Neural progenitor cell (in vitro differentiated cells): Measurements from ENCODE around the gene NCBP3. TPM values are rescaled to one million over a fixed set of nuclear protein-coding genes. Genes with fewer than 3 reads are reported as not detected.

Source experiments
- DNase-seq: peaks from one replicate; pipeline ENCODE4 v3.0.0-alpha.2; 2016; ENCODE audit warnings: low spot score
- H2AFZ ChIP-seq: fragments of 200-600 bp; sonication (generic); replicated peaks from 2 replicates; pipeline ENCODE4 v1.6.1; 2016; ENCODE audit warnings: antibody characterized with exemption
- H3F3A ChIP-seq: fragments of 200-600 bp; sonication (generic); 2 replicates; pipeline ENCODE4 v1.6.1; 2016; ENCODE audit warnings: antibody characterized with exemption, low read depth
- H3K27ac ChIP-seq: fragments of 200-600 bp; sonication (generic); 2 replicates; pipeline ENCODE4 v1.5.1; 2016; ENCODE audit warnings: mild to moderate bottlenecking
- H3K27me3 ChIP-seq: fragments of 200-600 bp; sonication (generic); 2 replicates; pipeline ENCODE4 v1.6.1; 2016; ENCODE audit warnings: mild to moderate bottlenecking, moderate library complexity
- H3K36me3 ChIP-seq: fragments of 200-600 bp; sonication (generic); 2 replicates; pipeline ENCODE4 v1.5.1; 2016
- H3K4me1 ChIP-seq: fragments of 200-600 bp; sonication (generic); 2 replicates; pipeline ENCODE4 v1.6.1; 2016; ENCODE audit warnings: mixed run types
- H3K4me2 ChIP-seq: fragments of 200-600 bp; sonication (generic); 2 replicates; pipeline ENCODE4 v1.6.1; 2016
- H3K4me3 ChIP-seq: fragments of 200-600 bp; sonication (generic); 2 replicates; pipeline ENCODE4 v1.5.1; 2016
- H3K79me2 ChIP-seq: fragments of 200-600 bp; sonication (generic); 2 replicates; pipeline ENCODE4 v1.6.1; 2016; ENCODE audit warnings: low read depth
- H3K9ac ChIP-seq: fragments of 200-600 bp; sonication (generic); 2 replicates; pipeline ENCODE4 v1.6.1; 2016
- H3K9me3 ChIP-seq: fragments of 200-600 bp; sonication (generic); 2 replicates; pipeline ENCODE4 v1.5.1; 2016; ENCODE audit warnings: low read depth
- H4K20me1 ChIP-seq: fragments of 200-600 bp; sonication (generic); 2 replicates; pipeline ENCODE4 v1.6.1; 2016; ENCODE audit warnings: low read depth
- H3K27ac Mint-ChIP-seq: 3 replicates; pipeline ENCODE4 v1.8.0; 2021; ENCODE audit warnings: mixed read lengths
- H3K27me3 Mint-ChIP-seq: 2 replicates; pipeline ENCODE4 v1.8.0; 2022; ENCODE audit warnings: low read depth, mild to moderate bottlenecking, inconsistent platforms, moderate library complexity, mixed read lengths; ENCODE audit not compliant: insufficient read depth
- H3K36me3 Mint-ChIP-seq: 3 replicates; pipeline ENCODE4 v1.8.0; 2021; ENCODE audit warnings: mixed read lengths
- H3K4me1 Mint-ChIP-seq: 3 replicates; pipeline ENCODE4 v1.8.0; 2021; ENCODE audit warnings: mixed read lengths
- H3K4me3 Mint-ChIP-seq: 3 replicates; pipeline ENCODE4 v1.8.0; 2021; ENCODE audit warnings: mild to moderate bottlenecking, moderate library complexity, mixed read lengths
- H3K9me3 Mint-ChIP-seq: 3 replicates; pipeline ENCODE4 v1.8.0; 2020; ENCODE audit warnings: mixed read lengths
- CTCF ChIP-seq: fragments of 200-600 bp; sonication (generic); IDR thresholded peaks from 2 replicates; pipeline ENCODE4 v1.5.1; 2017; ENCODE audit warnings: antibody characterized with exemption, mild to moderate bottlenecking
- EZH2 ChIP-seq: fragments of 200-600 bp; sonication (generic); IDR thresholded peaks from 2 replicates; pipeline ENCODE4 v1.6.1; 2017; ENCODE audit warnings: antibody characterized with exemption, mild to moderate bottlenecking, moderate library complexity
- EZH2phosphoT487 ChIP-seq: fragments of 200-600 bp; sonication (generic); IDR thresholded peaks from 2 replicates; pipeline ENCODE4 v1.6.1; 2017; ENCODE audit warnings: antibody characterized with exemption
- total RNA-seq: library from RNA; depleted of rRNA; stranded (reverse); fragments of >200 nt; gene quantifications from 2 replicates; pipeline ENCODE4 v1.2.3, GENCODE V29; 2015; ENCODE audit warnings: low replicate concordance

The NCBP3 gene
- total RNA-seq, 1 donor from 2014 or later, result 55.7 TPM

GRCh38 chr17:3879186-3879585, 33.1 kb upstream of the NCBP3 start:
- DNase-seq, result peak; percentile 89
- peak overlapping the region; percentile 42 for H3K4me3 Mint-ChIP-seq
- no peak overlapping the region for H2AFZ ChIP-seq
- peaks cover 29% of the 10 kb centered on the region for H3K4me1 Mint-ChIP-seq
- no peaks in the 10 kb centered on the region for H3K36me3 ChIP-seq
- H3K9me3 ChIP-seq, result no peaks in the 10 kb centered on the region
- H3K27me3 ChIP-seq, result no peaks in the 10 kb centered on the region
- H3K27ac ChIP-seq, result no peak overlapping the region
- H3K79me2 ChIP-seq, result no peaks in the 10 kb centered on the region
- peaks cover 11% of the 10 kb centered on the region for H3F3A ChIP-seq
- peak overlapping the region; percentile 77 for H3K27ac Mint-ChIP-seq
- H3K9ac ChIP-seq, result no peak overlapping the region
- no peaks in the 10 kb centered on the region for H3K9me3 Mint-ChIP-seq
- no peaks in the 10 kb centered on the region for H3K36me3 Mint-ChIP-seq
- TF ChIP-seq EZH2phosphoT487 (no peak), EZH2 (no peak), CTCF (no peak)
- H3K4me2 ChIP-seq, result peak overlapping the region; percentile 39
- H3K27me3 Mint-ChIP-seq, result peaks cover 4% of the 10 kb centered on the region
- H3K4me3 ChIP-seq, result no peak overlapping the region
- peaks cover 4% of the 10 kb centered on the region for H4K20me1 ChIP-seq
- peaks cover 16% of the 10 kb centered on the region for H3K4me1 ChIP-seq

GRCh38 chr17:3877220-3877619, 31.2 kb upstream of the NCBP3 start:
- no peaks in the 10 kb centered on the region for H3K36me3 ChIP-seq

GRCh38 chr17:3875317-3875716, 29.3 kb upstream of the NCBP3 start:
- Mint-ChIP-seq H3K27ac (no peak overlapping the region), H3K4me3 (no peak overlapping the region), H3K27me3 (peaks cover 4% of the 10 kb centered on the region), H3K9me3 (no peaks in the 10 kb centered on the region), H3K4me1 (peaks cover 26% of the 10 kb centered on the region), H3K36me3 (peaks cover 6% of the 10 kb centered on the region)
- Histone ChIP-seq H3K9ac (no peak overlapping the region), H3K4me3 (no peak overlapping the region), H3F3A (peaks cover 11% of the 10 kb centered on the region), H4K20me1 (peaks cover 4% of the 10 kb centered on the region), H3K4me2 (no peak overlapping the region), H3K9me3 (no peaks in the 10 kb centered on the region), H3K27ac (no peak overlapping the region), H3K27me3 (no peaks in the 10 kb centered on the region), H3K36me3 (no peaks in the 10 kb centered on the region), H2AFZ (no peak overlapping the region), H3K4me1 (peaks cover 16% of the 10 kb centered on the region), H3K79me2 (no peaks in the 10 kb centered on the region)
- no peak for DNase-seq
- TF ChIP-seq EZH2, result no peak
- no peak for TF ChIP-seq EZH2phosphoT487
- no peak for TF ChIP-seq CTCF

More at GRCh38 chr17:3877220-3877619, 31.2 kb upstream of the NCBP3 start:
- no peak overlapping the region for H3K27ac ChIP-seq
- peaks cover 11% of the 10 kb centered on the region for H3F3A ChIP-seq
- Mint-ChIP-seq H3K36me3 (peaks cover 4% of the 10 kb centered on the region), H3K4me1 (peaks cover 29% of the 10 kb centered on the region), H3K27ac (no peak overlapping the region), H3K27me3 (peaks cover 4% of the 10 kb centered on the region), H3K9me3 (no peaks in the 10 kb centered on the region), H3K4me3 (no peak overlapping the region)
- H3K4me1 ChIP-seq, result peaks cover 16% of the 10 kb centered on the region
- no peak overlapping the region for H2AFZ ChIP-seq
- peaks cover 4% of the 10 kb centered on the region for H4K20me1 ChIP-seq
- H3K9ac ChIP-seq, result no peak overlapping the region
- no peaks in the 10 kb centered on the region for H3K27me3 ChIP-seq
- H3K4me3 ChIP-seq, result no peak overlapping the region
- no peak overlapping the region for H3K4me2 ChIP-seq
- no peaks in the 10 kb centered on the region for H3K9me3 ChIP-seq
- no peaks in the 10 kb centered on the region for H3K79me2 ChIP-seq
- TF ChIP-seq EZH2phosphoT487 (no peak), EZH2 (no peak), CTCF (no peak)
- no peak for DNase-seq
